Erythroblast (primary cell): ENCODE measurements around the gene THNSL1.

Source experiments
- GATA1 ChIP-seq: IDR thresholded peaks from 2 replicates; pipeline ENCODE4 v1.6.1; 2011; ENCODE audit warnings: low read depth, mild to moderate bottlenecking, control low read depth, low read length, moderate library complexity
- POLR2A ChIP-seq: IDR thresholded peaks from 2 replicates; pipeline ENCODE4 v1.6.1; 2011; ENCODE audit warnings: mild to moderate bottlenecking, low read length

DNA sequence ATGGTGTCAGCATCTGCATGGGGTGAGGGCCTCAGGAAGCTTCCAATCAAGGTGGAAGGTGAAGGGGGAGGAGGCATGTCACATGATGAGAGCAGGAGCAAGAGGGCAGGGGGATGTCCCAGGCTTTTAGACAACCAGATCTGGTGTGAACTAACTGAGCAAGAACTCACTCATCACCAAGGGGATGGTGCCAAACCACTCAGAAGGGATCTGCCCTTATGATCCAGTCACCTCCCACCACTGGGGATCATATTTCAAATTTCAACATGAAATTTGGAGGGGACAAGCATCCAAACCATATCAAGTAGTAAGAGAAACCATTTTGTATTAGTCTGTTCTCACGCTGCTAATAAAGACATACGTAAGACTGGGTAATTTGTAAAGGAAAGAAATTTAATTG is 33.6 kb downstream of the THNSL1 start:
- TF ChIP-seq POLR2A (no peak), GATA1 (no peak)
